ENCODE results near the gene SLC45A3. TPM values are rescaled to one million over a fixed set of nuclear protein-coding genes. Genes with fewer than 3 reads are reported as not detected.

SLC45A3 gene
- polyA plus RNA-seq, 1 donor (not counting 4 experiments of a cell fraction or from before 2014, with no cell fraction given), result 2.5 TPM

- Histone ChIP-seq H3K27ac (ENCODE audit: control insufficient read depth, insufficient read depth, low read length) (no peak overlapping the region), H3K9me3 (ENCODE audit: control insufficient read depth, low read depth, low read length) (no peaks in the 10 kb centered on the region), H4K20me1 (ENCODE audit: control insufficient read depth, extremely low read depth, insufficient read depth, low read length) (no peaks in the 10 kb centered on the region), H3K27me3 (ENCODE audit: control insufficient read depth, extremely low read depth, insufficient read depth, low read length) (no peaks in the 10 kb centered on the region), H3K9me1 (ENCODE audit: control insufficient read depth, extremely low read depth, insufficient read depth, low read length) (no peaks in the 10 kb centered on the region), H3K79me2 (ENCODE audit: control insufficient read depth, insufficient read depth, low read length) (peaks cover 8% of the 10 kb centered on the region), H3K4me1 (ENCODE audit: control insufficient read depth, extremely low read depth, insufficient read depth, low read length) (peaks cover 7% of the 10 kb centered on the region), H3K9ac (ENCODE audit: control insufficient read depth, extremely low read depth, insufficient read depth, low read length) (no peak overlapping the region), H3K36me3 (ENCODE audit: control insufficient read depth in 2 of 2, extremely low read depth in 1 of 2, insufficient read depth in 2 of 2, low read length in 2 of 2) (peaks cover 5 to 6% of the 10 kb centered on the region in 2 experiments), H2AFZ (ENCODE audit: control insufficient read depth, low read length) (no peak overlapping the region), H3K4me3 (ENCODE audit: control insufficient read depth in 2 of 3, extremely low read depth in 1 of 3, insufficient read depth in 2 of 3, low read depth in 1 of 3, low read length in 3 of 3) (no peak overlapping the region), H3K4me2 (ENCODE audit: control insufficient read depth, extremely low read depth, insufficient read depth, low read depth, low read length) (no peak overlapping the region)
- dilution Hi-C loops (cut with MboI; ENCODE audit: extremely low pct_ligation_motif_present, low sequenced_read_pairs), result no loop called here
- TF ChIP-seq EZH2 (IDR thresholded peaks at IDR 0.05; ENCODE audit: low read length) (no peak), CTCF (optimal IDR thresholded peaks at IDR 0.05 in 1 of 3, IDR thresholded peaks at IDR 0.05 in 1 of 3, conservative IDR thresholded peaks at IDR 0.05 in 1 of 3; ENCODE audit: extremely low read depth in 1 of 3, insufficient read depth in 2 of 3, low read length in 3 of 3) (no peak)
- FAIRE-seq (no peak), DNase-seq (ENCODE audit: low read depth, low spot score) (no peak)
Observed at GRCh38 chr1:205620269-205620668, 60.0 kb downstream of the SLC45A3 start.

- Histone ChIP-seq H3K9me1 (ENCODE audit: control insufficient read depth, extremely low read depth, insufficient read depth, low read length) (no peaks in the 10 kb centered on the region), H4K20me1 (ENCODE audit: control insufficient read depth, extremely low read depth, insufficient read depth, low read length) (no peaks in the 10 kb centered on the region), H3K4me2 (ENCODE audit: control insufficient read depth, extremely low read depth, insufficient read depth, low read depth, low read length) (no peak overlapping the region), H3K4me1 (ENCODE audit: control insufficient read depth, extremely low read depth, insufficient read depth, low read length) (peaks cover 7% of the 10 kb centered on the region), H3K79me2 (ENCODE audit: control insufficient read depth, insufficient read depth, low read length) (peaks cover 6% of the 10 kb centered on the region), H3K27ac (ENCODE audit: control insufficient read depth, insufficient read depth, low read length) (no peak overlapping the region), H3K4me3 (ENCODE audit: control insufficient read depth in 2 of 3, extremely low read depth in 1 of 3, insufficient read depth in 2 of 3, low read depth in 1 of 3, low read length in 3 of 3) (no peak overlapping the region), H3K36me3 (ENCODE audit: control insufficient read depth in 2 of 2, extremely low read depth in 1 of 2, insufficient read depth in 2 of 2, low read length in 2 of 2) (peaks cover 6 to 8% of the 10 kb centered on the region in 2 experiments), H2AFZ (ENCODE audit: control insufficient read depth, low read length) (no peak overlapping the region), H3K9ac (ENCODE audit: control insufficient read depth, extremely low read depth, insufficient read depth, low read length) (no peak overlapping the region), H3K9me3 (ENCODE audit: control insufficient read depth, low read depth, low read length) (no peaks in the 10 kb centered on the region), H3K27me3 (ENCODE audit: control insufficient read depth, extremely low read depth, insufficient read depth, low read length) (no peaks in the 10 kb centered on the region)
- DNase-seq (ENCODE audit: low read depth, low spot score) (no peak), FAIRE-seq (no peak)
- dilution Hi-C loops (cut with MboI; ENCODE audit: extremely low pct_ligation_motif_present, low sequenced_read_pairs), result no loop called here
- no peak for TF ChIP-seq EZH2 (IDR thresholded peaks at IDR 0.05; ENCODE audit: low read length)
- TF ChIP-seq CTCF (optimal IDR thresholded peaks at IDR 0.05 in 1 of 3, IDR thresholded peaks at IDR 0.05 in 1 of 3, conservative IDR thresholded peaks at IDR 0.05 in 1 of 3; ENCODE audit: extremely low read depth in 1 of 3, insufficient read depth in 2 of 3, low read length in 3 of 3), result no peak
Observed at GRCh38 chr1:205619376-205619775, 60.9 kb downstream of the SLC45A3 start.

All from keratinocyte (primary cell).